Transverse colon (tissue), 4 donors: ENCODE measurements around the gene WNT9A.

Experiments
- POLR2AphosphoS5 ChIP-seq, 3 donors: sonication (generic); formaldehyde crosslinking; IDR thresholded peaks; one replicate each; pipeline ENCODE4 v1.6.1; 2016; ENCODE audit warnings: antibody characterized with exemption in 3 of 3
- TF ChIP-seq, protein P1 (sequence below), 5 experiments: fragments of 200-600 bp in 3 of 5; fragments of 450-650 bp in 2 of 5; sonication (generic) in 3 of 5; IDR thresholded peaks; 1 replicate in 2 of 5; 2 replicates in 3 of 5; pipeline ENCODE4 v1.5.1; 2016 to 2017; ENCODE audit warnings: antibody characterized with exemption in 5 of 5, inconsistent platforms in 3 of 5, mild to moderate bottlenecking in 2 of 5, moderate library complexity in 1 of 5

DNA sequence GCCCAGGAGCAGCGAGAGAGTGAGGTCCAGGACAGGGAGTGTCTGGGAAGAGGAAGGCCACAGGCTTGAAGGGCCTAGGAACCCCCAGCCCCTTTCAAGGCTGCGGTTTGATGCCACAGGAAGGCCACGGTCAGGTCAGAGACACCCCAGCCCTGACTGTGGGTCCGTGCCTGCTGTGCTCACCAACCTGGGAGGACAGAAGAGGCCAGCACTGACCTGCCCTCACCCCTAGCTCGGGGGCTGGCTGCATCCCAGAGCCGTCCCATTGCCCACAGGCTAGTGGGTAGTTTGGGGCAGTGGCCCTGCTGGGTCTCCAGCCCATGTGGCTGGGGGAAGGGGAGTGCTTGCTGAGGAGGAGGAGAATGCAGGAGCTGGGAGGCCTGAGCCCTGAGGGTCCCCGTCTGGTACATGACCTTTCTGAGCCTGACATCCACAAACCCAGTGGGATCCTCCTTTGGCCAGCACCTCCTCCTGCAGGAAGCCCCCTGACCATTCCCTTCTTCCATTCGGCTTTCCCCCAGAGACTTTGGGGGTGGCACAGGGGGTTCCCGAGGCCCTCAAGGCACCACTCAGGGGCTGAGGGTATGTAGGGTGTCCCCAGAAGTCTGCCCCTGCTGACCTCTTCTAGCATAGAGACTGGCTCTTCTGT lies 54.3 kb downstream of the WNT9A start:
- no peak for TF ChIP-seq POLR2AphosphoS5 (IDR thresholded peaks at IDR 0.05)
- TF ChIP-seq, protein P1, sequence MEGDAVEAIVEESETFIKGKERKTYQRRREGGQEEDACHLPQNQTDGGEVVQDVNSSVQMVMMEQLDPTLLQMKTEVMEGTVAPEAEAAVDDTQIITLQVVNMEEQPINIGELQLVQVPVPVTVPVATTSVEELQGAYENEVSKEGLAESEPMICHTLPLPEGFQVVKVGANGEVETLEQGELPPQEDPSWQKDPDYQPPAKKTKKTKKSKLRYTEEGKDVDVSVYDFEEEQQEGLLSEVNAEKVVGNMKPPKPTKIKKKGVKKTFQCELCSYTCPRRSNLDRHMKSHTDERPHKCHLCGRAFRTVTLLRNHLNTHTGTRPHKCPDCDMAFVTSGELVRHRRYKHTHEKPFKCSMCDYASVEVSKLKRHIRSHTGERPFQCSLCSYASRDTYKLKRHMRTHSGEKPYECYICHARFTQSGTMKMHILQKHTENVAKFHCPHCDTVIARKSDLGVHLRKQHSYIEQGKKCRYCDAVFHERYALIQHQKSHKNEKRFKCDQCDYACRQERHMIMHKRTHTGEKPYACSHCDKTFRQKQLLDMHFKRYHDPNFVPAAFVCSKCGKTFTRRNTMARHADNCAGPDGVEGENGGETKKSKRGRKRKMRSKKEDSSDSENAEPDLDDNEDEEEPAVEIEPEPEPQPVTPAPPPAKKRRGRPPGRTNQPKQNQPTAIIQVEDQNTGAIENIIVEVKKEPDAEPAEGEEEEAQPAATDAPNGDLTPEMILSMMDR (IDR thresholded peaks at IDR 0.05), result no peak
